Stimulated activated CD8-positive, alpha-beta memory T cell treated with anti-CD3 and anti-CD28 coated beads, Interleukin-4, amount 100 ng/mL, for 1 hour (primary cell): Measurements from ENCODE around the gene HORMAD2.
"Not testable (repeated sequence)": the region's sequence is repeated elsewhere in the genome, so short reads cannot be mapped to it uniquely, and the experiment has no call there.

Experiments used
- DNase-seq, 2 donors: peaks; one replicate each; pipeline ENCODE4 v3.0.0-alpha.2; 2020; ENCODE audit warnings: low read depth in 2 of 2, low spot score in 1 of 2

Gene HORMAD2

DNA sequence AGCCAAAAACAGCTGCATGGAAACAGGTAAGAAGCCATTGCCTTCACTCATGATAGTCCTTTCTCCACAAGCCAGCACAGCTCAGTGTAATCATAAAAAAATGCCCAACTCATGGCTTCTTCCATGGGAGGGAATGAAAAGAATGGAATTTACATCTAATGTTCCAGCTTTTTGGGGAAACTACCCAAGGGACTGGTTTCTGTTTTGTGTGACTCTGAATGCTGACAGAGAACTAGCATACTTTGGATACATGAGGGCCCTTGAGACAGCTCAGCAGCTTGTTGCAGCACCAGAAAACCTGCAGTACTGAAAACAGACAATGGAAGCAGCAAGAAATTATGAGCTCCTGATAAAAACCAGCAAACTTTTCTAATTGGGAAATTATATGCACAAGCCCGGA is 24.2 kb upstream of the HORMAD2 start:
- no peak for DNase-seq

DNA sequence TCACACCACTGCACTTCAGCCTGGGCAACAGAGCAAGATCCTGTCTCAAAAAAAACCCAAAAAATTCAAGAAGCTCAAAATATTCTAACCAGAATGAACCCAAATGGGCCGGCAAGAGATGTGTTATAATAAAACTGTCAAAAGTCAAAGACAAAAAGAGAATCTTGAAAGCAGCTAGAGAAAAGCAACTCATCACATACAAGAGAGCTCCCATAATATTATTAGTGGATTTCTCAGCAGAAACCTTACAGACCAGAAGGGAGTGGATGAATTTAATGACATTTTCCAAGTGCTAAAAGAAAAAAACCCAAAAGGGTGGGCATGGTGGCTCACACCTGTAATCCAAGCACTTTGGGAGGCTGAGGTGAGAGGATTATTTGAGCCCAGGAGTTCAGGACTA is 22.9 kb upstream of the HORMAD2 start:
- DNase-seq, result no peak

GRCh38 chr22:30059346-30060020 is 20.8 kb upstream of the HORMAD2 start:
- not testable (repeated sequence) for DNase-seq

GRCh38 chr22:30061094-30061493 is 19.2 kb upstream of the HORMAD2 start:
- not testable (repeated sequence) for DNase-seq

DNA sequence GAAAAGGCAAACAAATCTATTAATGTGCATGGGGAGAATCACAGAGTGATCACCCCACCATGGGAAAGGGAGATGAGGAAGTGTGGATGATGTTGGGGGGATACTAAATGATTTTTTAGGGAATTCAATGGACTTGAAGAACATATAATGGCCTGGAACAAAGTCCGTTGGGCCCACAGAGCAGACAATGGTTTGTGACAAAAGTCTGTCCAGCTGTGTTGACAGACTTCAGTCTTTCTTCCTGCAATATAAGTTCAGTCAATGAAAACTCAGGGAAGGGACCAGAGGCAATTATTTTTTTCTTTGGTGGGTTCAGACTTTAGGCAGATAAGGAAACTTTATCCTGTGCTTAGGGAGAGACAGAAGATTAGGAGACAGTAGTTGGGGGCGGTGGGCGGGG is 18.0 kb upstream of the HORMAD2 start:
- no peak for DNase-seq

DNA sequence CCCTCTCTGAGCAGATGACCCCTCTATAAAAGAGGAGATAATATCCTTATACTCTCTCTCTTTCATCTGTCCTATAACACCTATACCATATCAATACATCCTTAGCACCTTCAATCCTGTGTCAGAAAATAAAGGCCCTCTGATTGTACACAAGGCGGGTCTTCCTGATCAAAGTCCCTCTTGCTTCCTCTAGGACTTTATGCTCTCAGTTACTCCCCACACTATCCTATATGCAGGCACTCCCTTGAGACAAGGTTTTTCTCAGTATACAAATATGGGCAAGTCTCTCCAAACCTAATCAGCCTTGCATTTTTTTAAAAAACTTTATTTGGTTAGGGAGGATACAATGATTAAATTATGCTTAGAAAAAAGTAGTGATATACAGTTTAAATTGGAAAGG is 17.3 kb upstream of the HORMAD2 start:
- DNase-seq, result no peak

GRCh38 chr22:30064172-30064571 is 16.1 kb upstream of the HORMAD2 start:
- no peak for DNase-seq

GRCh38 chr22:30073743-30074142 is 6.5 kb upstream of the HORMAD2 start:
- no peak for DNase-seq

- no peak for DNase-seq
These were observed 6.1 kb upstream of the HORMAD2 start for GRCh38 chr22:30074147-30074546.

DNA sequence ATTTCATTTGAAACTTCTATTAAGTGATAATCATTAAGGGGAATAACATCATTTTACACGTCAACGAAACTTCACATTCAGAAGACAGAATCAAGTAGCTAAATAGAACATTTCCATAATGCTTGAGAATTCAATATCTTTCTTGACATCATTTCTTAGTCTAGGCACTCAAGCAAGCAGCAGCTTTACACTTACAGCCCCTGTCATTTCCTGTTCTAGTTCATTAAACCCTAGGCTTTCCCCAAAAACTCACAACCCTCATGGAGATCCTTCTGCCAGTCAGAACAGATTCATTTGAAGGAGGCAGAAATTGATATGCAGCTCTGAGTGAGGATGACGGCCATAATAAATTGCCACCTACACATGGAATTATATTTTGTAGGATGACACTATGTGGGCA is 5.3 kb upstream of the HORMAD2 start:
- no peak for DNase-seq

DNA sequence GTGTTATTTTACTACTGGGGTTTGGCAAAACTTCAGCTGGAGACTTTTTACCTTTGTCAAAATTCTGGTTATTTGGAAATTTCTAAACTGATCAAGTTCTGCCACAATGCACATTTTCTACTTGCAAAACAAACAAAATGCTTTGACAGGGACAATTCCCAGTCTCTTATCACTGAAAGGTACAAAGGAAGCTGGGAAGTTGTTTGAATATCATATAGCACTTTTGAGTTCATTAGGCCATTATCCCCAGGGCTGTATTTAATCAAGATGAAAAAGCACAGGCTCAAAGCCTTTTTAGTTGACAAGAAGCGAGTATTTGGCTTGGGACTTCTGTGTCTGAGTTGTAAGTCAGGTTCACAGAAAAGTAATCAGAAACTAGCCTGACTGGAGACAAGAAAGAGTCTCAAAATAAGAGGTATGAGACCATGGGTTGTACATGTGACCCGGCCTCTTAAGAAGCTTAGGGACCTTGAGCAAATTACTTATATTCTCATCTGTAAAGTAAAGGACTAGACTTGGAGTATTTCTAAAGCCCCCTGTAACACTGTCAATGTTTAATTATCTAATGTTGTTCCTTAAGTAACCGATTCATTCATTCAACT is 2.9 kb upstream of the HORMAD2 start:
- no peak for DNase-seq

DNA sequence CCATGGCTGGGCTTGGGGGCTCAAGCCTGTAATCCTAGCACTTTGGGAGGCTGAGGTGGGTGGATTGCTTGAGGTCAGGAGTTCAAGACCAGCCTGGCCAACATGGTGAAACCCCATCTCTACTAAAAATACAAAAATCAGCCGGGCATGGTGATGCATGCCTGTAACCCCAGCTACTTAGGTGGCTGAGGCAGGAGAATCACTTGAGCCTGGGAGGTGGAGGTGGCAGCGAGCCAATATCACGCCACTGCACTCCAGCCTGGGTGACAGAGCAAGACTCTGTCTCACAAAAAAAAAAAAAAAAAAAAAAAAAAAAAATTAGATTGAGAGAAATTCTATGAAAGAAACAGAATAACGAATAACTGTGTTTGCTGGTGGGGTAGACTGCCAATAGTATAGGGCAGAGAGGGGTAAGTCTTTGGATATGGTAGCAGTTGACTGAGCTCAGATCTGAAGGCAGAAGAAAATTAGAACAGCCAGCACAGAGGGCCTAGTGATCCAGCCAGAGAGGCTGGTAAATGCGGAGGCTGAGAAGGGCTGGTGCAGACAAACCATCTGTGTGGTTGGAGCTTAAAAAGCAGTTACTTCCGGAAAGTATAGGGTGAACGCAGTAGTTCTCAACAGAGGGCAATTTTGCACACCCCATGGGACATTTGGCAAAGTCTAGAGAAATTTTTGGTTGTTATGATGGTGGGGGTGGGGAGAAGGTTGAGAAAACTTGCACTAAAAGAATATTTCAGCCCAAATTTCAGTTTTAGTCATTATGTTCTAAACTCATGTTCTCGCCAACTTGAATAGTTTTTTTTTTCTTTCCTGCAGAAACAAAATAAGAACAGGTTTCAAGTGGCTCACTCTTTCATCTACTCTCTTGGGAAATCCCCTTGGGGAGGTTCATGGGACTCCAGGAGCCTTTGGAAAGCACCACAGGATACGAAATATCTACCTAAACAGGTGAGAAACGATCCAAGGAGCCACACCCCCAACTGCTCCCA is 1.6 kb upstream of the HORMAD2 start:
- DNase-seq, result no peak

DNA sequence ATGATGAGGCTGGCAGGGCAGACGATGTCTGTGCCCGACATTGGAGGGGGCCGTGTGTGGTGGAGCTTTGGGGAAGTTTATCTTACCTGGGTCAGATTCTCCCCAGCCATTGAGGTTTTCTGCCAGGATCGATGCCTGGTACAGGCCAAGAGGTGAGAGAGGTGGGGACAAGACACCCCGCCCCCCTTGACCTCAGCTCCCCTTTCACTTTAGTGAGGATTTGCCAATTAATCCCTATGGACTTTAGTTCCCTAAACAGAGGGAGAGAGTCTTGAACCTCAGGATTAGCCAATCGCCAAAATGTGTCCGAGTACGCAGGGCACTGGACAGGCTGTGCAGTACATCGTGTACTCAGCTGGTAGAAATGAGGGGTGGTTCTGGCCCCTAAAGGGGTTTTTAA is 541 bp downstream of the HORMAD2 start:
- DNase-seq, result no peak

DNA sequence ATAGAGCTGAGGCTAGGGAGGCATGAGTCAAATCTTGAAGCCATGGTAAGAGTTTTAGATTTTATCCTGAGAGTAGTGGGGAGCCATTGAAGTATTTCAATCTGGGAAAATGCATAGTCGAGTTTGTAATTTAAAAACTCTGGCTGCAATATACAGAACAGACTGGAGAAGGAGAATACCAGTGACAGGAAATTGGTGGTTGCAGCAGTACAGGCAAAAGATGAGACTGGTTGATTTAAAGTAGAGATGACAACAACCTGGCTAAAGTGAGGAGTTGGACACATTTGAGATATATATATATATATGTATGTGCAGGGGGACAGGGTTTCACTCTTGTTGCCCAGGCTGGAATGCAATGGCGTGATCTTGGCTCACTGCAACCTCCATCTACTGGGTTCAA is 6.2 kb downstream of the HORMAD2 start:
- no peak for DNase-seq

- DNase-seq, result not testable (repeated sequence)
These were observed 6.8 kb downstream of the HORMAD2 start for GRCh38 chr22:30087037-30087436.

DNA sequence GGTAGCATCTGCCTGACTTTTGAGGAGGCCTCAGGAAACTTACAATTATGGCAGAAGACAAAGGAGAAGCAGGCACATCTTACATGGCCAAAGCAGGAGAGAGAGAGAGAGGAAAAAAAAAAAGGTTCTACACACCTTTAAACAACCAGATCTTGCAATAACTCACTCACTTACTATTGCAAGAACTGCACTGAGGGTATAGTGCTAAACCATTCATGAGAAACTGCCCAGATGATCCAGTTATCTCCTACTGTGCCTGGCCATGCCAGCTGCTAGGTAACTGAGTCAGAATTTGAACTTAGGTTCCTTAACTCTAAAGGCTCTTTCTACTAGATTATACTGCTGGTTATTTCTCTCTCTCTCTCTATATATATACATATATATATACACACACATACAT is 7.3 kb downstream of the HORMAD2 start:
- no peak for DNase-seq

GRCh38 chr22:30088468-30088867 is 8.2 kb downstream of the HORMAD2 start:
- no peak for DNase-seq

DNA sequence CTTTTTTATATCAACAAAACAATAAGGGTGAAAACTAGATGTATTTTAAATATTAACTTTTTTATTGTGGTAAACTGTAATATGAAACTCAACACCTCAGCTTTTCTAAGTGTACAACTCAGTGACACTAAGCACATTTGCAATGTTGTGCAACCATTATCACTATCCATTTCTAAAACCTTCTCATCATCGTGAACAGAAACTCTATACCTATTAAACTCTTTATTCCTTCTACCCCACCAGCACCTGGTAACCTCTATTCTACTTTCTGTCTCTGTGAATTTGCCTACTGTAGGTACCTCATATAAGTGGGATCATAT is 9.4 kb downstream of the HORMAD2 start:
- DNase-seq, result no peak

GRCh38 chr22:30092686-30093085 is 12.4 kb downstream of the HORMAD2 start:
- DNase-seq, result no peak

GRCh38 chr22:30094804-30095203 is 14.5 kb downstream of the HORMAD2 start:
- DNase-seq, result no peak

DNA sequence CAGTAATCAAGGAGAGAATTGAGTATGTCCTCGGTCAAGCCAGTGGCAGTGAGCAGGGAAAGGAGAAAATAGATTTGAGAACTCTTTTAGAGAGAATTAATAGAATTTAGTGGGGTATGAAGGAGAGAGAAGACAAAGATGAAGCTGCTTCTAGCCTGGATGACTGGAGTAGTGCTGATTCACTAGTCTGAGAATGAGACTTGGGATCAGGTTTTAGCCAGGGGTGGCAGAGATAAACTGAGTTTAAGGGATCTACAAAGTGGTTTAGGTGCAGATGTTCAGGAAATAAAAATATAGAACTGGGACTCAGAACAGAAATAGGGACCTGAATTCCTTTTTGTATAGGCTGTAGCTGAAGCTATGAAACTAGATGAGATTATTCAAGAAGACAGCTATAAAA is 17.6 kb downstream of the HORMAD2 start:
- no peak for DNase-seq

- not testable (repeated sequence) for DNase-seq
These were observed 20.5 kb downstream of the HORMAD2 start for GRCh38 chr22:30100770-30101169.
